DMS79 (cell line): ENCODE results near the gene STIM1.
A peak's percentile ranks its signal among the peaks of the same experiment; 100 is the strongest.
"Not testable (repeated sequence)": the region's sequence is repeated elsewhere in the genome, so short reads cannot be mapped to it uniquely, and the experiment has no call there.

Experiments used
- DNase-seq: peaks from one replicate; lab custom pipeline; 2025; lab: John Stamatoyannopoulos, UW

The STIM1 gene

DNA sequence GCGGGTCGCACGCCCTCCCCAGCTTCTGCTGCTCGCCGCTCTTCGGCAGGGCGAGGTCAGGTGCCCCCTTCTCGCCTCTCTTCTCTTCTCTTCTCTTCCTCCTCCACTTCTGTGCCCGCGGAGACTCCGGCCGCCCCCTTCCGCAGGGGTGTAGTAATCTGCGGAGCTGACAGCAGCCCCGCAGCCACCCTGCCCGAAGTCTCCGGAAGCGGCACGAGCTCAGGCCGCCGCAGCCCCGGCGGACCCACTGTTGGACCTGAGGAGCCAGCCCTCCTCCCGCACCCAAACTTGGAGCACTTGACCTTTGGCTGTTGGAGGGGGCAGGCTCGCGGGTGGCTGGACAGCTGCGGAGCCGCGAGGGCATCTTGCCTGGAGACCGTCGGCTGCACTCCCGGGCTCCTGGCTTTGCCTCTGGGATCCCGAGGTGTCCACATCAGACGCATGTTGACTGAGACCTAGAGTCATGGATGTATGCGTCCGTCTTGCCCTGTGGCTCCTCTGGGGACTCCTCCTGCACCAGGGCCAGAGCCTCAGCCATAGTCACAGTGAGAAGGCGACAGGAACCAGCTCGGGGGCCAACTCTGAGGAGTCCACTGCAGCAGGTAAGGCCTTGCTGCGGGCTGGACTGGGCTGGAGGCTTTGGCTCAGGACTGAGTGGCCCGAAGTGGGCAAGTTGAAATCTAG is 486 bp downstream of the STIM1 start:
- no peak for DNase-seq

DNA sequence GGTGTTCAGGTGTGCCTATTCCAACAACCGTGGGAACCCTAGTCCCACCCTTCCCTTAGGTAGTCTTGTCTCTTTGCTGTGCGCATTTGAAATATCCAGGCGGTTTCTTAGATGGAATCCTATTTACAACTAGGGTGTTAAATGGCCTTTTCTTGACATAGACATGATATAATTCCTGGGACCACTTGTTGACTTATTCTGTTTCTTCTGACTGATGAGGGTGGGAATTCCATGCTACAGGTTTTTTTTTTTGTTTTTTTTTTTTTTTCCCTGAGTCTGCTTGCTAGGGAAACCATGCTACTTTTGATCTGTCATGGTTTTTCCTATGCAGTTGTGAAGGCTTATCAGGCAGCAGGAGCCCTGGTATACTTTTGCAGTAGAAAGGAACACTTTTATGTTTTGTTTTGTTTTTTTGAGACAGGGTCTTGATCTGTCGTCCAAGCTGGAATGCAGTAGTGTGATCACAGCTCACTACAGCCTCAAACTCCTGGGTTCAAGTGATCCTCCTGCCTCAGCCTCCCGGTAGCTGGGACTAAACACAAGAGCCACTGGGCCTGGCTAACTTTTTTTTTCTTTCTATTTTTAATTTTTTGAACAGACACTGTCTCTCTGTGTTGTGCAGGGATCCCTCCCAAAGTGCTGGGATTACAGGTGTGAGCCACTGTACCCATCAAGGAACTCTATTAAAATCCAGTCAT is 1.5 kb downstream of the STIM1 start:
- DNase-seq = no peak

DNA sequence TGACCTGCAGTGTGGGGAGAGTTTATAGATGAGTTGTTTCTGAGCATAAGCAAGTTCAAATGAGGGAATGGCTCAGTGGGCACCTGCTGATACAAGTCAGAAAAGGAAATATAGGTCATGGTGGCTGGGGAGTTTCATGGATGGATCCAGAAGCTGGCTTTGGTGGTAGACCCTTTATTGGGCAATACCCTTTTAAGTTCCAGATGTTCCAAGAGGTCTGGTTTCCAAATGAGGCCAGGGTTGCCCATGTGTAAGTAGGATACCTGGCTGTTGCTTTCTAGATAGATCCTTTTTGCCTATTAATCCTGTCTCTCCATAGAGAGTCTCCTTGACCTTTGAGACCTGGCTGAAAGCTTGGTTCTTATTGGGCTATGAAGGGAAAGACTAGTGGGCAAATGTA is 2.2 kb downstream of the STIM1 start:
- no peak for DNase-seq

DNA sequence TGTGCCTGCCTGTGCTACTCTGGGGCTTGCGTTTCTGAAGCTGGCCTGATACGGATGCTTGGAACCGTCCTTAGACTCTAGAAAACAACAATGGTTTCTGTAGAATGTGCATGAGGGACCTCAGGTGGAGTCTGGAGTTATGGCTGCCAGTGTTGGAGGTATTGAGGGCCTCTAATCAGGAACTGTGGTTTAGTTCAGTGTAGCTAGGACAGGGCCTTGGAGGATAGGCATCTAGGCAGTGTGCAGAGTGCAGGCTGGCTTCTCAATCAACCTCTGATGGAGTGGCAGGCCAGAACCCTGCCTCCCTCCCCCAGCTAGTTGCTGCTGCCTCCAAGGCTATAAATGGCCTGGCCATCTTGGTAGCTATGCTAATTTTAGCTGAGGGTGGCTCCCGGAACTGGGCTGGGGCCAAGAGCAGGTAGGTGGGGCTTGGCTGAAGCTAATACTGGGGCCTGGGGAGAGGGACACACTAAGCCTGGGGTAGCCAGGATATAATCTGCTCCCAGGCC is 4.0 kb downstream of the STIM1 start:
- DNase-seq = no peak

DNA sequence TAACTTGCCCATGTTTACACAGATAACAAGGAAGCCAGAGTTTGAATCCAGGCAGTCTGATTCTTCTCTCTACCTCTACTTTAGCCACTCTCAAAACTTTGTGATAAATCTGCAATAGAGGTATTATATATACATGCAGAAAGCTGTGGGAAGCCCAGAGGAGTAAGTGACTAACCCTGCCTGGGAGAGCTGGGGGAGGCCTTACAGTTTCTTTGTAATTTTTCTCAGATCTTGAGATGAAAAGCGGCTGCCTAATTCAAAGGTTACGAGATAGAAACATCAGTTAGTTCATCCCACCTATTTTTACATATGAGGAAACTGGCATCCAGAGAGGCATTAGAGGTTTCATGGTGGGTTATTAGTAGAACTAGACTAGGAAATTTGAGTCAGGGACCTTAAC is 4.9 kb downstream of the STIM1 start:
- DNase-seq = no peak

DNA sequence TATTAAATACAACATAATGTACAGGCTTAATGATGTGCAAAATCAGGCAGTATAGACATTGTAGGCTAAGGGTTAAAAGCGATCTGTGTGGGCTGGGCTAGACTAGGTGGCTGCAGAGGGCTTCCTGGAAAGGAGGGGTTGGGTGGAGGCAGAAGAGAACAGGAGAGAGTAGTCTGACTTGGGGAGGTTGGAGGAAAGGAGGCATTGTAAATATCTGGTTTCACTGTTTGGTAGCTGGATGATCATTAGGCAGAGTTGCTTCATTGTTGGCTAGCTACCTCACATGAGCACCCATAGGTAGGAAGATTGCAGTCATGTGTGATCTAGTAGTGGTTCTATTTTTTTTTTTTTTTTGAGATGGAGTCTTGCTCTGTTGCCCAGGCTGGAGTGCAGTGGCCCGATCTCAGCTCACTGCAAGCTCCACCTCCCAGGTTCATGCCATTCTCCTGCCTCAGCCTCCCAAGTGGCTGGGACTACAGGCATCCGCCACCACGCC is 5.5 kb downstream of the STIM1 start:
- not testable (repeated sequence) for DNase-seq

DNA sequence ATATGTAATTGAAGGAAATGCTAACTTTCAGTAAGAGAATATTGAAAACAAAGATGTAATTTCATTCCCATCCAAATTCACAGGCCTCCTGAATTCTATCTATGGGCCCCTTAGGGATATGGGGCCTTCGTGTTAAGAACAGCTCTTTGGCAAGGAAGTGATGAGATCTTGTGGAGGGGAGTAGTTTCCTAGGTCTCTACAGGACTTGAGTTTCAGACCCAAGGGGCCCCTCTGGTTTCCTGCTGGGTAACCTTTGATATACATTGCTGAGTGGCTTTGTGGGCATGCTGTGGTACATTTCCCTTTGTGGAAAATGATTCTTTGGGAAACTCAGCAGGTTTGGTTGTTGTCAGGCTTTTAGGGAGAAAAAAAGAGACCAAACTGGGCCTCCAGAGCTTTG is 6.2 kb downstream of the STIM1 start:
- no peak for DNase-seq

DNA sequence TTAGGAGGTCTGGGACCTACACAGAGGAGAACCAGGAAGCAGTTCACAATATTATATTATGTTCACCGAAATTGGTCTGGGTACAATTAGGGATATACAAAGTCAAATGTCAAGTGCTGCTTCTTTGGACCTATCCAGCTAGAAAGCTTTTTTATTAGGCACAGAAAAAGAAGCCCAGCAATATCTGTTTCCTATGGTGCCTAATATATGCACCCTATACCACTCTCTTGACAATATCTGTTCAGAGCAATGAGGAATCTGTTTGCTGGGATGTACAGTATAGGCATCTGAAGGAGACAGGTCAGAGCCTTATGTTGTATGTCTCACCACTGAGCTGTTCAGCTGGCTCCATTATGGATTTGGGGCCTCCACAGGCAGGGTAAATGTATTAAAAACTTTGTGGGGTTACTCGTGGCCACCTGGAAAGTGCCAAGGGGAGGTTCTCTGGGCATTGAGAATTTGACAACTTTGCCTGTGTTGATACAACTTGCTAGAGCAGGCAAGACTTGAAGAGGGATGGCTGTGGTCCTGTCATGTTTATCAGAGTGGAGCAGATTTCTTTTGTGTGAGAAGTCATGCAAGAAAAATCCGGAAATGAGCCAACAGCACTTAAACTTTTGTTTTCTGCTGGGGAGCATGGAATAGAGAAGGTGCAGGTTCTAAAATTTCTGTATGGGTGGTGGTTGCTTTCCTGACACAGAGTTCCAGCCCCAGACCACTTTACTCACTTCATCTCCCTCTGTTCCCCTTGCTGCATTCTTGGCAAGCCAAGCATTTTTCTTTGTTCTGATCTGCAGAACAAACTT is 10.1 kb downstream of the STIM1 start:
- DNase-seq = peak; percentile 60

DNA sequence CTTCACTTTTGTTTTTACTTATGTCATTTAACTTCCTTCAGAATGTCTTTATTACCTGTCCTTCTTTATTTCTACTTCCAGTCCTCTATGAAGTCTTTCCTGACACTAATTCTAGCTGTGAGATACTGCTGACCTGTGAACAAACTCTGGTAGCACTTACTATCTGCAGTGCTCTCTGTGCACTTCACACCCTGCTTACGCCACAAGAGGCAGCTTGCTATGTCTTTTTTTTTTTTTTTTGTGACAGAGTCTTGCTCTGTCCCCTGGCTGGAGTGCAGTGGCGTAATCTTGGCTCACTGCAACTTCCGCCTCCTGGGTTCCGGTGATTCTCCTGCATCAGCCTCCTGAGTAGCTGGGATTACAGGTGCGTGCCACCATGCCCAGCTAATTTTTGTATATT is 10.7 kb downstream of the STIM1 start:
- DNase-seq = peak; percentile 14

DNA sequence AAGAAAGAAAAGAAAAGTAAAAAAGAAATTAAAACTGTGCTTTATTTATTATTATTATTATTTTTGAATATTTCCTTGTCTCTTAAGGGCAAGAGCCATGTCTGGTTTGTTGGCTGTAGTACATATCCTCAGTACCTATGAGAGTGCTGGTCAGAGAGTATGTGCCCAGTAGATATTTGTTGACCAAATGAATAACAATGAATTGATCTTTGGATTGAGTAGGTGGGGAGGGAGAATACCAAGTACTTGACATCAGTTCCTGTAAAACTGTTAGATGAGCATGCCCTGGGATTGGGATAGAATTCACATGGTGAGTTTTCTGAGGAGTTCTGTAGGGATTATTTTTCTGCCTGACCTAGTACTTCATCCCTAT is 11.4 kb downstream of the STIM1 start:
- no peak for DNase-seq

DNA sequence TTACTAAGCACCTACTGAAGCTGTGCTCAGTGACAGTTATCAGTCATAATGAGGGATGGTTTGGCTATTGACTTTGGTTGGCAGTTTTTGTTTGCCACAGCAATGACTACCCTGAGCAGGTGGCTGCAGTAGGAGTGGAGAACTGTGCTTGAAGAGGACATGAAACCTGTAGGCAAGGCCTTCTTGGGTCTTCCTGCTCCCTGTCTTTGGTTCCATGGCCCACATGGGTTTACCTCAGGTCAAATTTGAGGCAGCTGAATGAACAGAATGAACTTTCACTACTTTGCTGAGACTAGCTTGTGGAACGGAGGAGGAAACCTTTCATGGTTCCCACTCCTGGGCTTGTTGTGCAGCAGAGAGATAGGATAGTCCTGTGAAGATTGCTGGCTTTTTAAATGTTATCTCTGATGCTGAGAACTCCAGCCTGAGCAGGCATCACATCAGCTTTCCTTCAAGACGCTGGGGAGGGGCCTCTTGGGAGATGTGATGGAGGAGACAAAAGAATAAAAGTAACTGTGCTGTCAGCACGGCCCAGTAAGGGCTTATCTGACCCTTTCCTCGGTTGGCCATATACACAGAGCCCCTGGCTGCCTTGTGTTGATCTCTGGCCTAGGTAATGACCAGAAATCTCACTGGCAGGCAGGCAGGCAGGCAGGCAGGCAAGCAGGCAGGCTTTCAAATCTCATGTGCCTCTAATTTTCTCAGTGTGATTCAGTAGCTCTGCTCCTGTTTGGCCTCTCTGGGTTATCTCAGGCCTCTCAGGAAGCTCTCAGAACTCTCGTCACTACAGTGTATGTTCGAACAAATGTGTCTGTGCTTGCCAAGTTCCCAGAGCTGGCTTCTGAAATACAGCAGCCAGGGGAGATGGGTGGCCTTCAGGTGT is 12.0 kb downstream of the STIM1 start:
- DNase-seq = no peak

DNA sequence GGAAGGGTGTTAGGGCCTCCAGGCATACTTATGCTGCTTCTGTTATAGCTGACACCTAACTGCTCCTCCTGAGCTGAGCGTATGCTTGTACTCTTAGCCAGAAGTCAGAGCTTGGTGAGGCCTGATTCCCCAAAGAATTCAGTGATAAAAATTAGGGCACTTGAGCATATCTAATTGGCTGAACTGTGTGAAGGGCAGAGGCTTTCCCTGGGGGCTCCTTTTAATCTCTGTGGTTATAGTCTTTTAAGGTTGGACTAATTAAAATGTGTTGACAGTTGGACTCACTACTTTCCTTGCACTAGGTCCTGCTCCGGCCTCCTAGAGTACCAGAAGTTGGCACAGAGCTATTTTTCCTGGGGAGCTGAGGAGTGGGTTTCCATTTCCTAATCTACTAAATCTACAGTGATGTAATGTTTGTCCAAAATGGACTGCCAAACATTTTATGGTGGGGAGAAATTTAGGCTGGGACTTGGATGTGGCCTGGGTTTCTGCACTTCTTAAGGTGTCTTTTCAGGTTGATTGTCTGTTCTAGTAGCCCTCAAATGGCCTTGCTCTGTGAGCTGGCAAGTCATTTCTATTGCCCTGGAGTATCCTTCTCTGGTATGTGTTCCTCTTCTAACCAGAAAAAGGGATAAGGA is 18.4 kb downstream of the STIM1 start:
- DNase-seq = peak; percentile 48

DNA sequence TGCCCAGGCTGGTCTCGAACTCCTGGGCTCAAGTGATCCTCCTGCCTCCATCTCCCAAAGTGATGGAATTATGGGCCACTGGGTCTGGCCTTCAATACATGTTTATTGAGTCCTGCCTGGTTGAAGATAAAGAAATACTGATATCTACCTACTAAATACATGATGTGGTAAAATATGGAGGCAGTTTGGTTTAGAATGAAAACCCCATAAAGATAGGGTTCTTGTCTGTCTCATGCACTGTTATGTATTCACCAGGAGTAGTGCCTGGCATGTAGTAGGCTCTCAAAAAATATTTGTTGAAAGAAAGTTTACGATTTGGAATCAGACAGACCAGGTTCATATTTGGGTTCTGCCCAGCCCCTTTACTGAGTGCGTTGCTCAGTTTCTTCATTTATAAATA is 21.1 kb downstream of the STIM1 start:
- no peak for DNase-seq

DNA sequence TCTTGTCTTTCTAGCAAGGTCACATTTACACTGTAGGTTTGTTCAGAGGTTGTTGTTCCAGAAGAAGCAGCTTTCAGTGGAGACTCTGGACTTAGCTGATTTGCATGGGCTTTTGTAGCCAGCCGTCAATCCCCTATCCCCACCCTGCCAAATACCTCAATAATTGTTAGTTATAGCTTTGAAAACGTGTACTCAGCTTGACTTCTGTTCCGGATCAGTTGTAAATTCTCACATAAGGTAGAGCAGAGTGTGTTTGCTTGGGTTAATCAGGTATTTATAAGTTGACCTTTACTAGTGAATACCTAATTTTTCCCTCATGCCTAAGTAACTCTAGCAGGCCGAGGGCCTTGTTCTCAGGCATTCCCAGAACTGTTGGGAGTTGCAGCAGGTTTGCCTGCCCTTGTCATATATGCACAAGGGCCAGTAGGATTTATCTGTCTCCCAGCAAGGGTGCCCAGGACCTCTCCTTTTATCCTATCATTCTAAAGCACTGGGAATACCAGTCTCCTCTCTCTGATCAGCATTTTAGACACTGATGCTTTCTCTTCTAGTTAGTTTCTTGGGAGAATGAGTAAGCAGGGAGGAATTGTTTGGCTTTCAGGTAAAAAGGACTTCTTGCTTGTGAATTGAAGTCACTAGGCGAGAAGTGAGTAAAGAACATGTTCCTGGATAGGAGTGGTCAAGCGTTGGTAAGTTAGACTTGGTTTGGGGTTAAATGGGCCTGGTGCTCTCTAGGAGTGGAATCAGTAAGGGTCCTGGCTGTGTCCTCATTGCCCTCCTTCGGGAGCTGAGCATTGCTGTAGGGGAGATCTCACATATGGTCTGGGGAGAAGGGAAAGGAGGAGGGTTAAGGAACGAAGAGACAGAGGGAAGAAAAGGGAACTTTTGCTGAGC is 22.1 kb downstream of the STIM1 start:
- no peak for DNase-seq

DNA sequence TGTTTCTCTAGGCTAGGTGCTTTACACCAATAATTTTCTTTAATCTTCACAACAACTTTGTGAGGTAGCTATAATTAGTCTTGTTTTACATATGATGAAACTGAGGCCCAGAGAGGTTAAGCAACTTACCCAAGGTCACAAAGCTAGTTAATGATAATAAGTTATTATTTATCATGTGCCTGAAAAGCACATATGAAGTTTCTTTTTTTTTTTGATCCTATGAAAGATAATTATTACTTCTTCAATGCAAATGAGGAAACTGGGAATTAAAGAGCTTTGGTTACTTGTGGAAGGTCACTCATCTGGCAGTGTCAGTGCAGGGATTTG is 22.8 kb downstream of the STIM1 start:
- no peak for DNase-seq

DNA sequence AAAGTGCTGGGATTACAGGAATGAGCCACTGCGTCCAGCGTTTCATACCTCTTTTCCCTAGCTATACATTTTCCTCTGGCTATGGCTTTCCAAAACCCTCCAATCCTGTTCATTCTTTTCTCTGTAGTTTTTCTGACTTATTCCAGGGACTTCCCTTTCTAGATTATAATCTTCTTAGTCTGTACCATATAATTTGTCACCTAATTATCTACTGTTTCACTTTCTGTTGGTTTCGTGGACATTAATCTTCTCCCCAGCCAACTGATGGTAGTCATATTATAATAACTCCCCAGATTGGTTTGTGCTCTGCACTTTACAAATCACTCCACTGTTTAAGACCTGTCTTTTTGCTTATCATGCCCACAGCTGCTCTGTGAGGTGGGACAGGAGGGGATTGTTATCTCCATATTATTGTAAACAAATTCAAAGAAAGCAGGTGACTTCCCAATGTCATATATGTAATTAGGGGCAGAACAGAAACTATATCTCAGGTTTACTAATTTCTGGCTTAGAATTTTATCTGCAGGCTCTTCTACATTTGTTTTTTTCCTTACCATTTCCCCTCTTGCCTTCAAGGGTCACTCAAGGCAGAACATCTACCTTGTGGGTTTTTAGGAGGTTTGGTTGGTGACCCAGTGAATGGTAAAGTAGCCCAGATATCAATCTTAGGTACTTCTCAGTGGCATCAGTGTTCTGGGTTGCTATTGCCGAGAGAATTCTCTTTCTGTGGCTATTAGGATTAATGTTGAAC is 23.9 kb downstream of the STIM1 start:
- DNase-seq = no peak

DNA sequence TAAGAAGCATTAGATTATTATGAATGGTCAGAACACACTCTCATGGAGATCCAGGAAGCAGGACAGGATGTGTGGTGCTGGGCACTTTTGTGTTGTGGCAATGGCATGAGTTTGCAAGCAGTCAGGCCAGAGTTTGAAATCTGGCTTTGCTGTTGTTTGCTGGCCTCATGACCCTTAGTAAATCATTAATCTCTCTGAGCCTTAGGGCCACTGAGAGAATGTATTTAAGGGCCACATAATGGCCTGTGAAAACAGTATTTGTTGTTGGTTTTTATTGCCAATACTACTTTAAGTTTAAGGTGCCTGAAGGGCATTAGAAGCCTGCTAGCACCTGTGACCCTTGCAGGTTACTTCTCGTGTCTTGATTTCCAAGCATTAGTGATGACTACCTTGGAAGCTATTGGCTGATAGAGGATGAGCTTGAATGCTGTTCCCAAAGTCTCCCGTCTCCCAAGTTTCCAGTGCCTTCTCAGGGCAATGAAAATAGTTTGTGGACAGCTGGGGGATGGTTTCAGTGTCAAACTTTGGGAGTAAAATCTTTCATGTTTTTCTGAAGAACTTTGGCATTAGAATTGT is 24.6 kb downstream of the STIM1 start:
- no peak for DNase-seq

DNA sequence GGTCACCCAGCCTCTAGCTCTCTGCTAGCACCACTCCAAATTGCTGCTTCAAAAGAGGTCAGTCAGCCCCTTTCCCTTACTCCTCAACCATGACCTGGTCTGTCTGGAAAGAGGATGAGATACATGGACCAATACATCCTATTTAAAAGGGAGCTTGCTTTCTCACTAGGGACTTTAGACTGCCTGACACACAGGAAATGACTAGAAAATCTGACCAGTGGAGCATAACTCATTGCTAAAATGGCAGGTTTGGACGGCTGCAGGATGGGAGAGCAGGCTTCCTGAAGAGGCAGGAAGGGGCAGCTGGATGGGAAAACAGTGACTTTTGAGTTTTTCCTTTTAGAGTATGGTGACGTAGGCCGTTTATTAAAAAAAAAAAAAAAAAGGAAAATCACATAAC is 25.3 kb downstream of the STIM1 start:
- DNase-seq = no peak

DNA sequence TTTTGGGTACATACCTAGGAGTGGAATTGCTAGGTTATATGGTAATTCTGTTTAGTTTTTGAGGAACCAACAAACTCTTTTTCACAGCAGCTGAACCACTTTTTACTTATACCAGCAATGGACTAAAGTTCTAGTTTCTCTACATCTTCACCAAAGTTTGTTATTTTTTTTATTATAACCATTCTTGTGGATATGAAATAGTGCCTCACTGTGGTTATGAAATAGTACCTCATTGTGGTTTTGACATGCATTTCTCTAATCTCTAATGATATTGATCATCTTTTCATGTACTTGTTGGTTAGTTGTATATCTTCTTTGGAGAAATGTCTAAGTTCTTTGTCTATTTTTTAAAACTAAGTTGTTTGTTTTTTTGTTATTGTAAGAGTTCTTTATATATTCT is 27.2 kb downstream of the STIM1 start:
- DNase-seq = no peak
